ENCODE results near the gene DST.

- TF ChIP-seq CTCF (IDR thresholded peaks at IDR 0.05; ENCODE audit: insufficient read depth, low read length) (no peak), GABPA (IDR thresholded peaks at IDR 0.05; ENCODE audit: low read depth) (no peak), REST (IDR thresholded peaks at IDR 0.05; ENCODE audit: insufficient replicate concordance, low read depth) (no peak), SPI1 (IDR thresholded peaks at IDR 0.05; ENCODE audit: borderline replicate concordance, low read depth) (no peak), POLR2AphosphoS5 (IDR thresholded peaks at IDR 0.05; ENCODE audit: low read depth) (no peak)
Observed at GRCh38 chr6:56580271-56580670, 62.4 kb downstream of the DST start.
